ENCODE data around the gene GTPBP3.

The GTPBP3 gene

GRCh38 chr19:17302391-17303166 is 34.8 kb upstream of the GTPBP3 start:
- Histone ChIP-seq H3K27ac (ENCODE audit: low read length) (no peak overlapping the region), H3K27me3 (ENCODE audit: low read depth, low read length) (no peaks in the 10 kb centered on the region), H3K36me3 (ENCODE audit: control insufficient read depth in 1 of 2, insufficient read depth in 2 of 2, low read length in 2 of 2) (peaks cover 0 to 5% of the 10 kb centered on the region in 2 donors), H3K4me1 (ENCODE audit: control insufficient read depth in 1 of 2, insufficient read depth in 2 of 2, low read length in 2 of 2) (peaks cover 13 to 40% of the 10 kb centered on the region in 2 donors), H3K4me3 (ENCODE audit: low read depth in 1 of 2, low read length in 2 of 2) (peak overlapping the region; percentile 48 to 79), H3K9me3 (ENCODE audit: control insufficient read depth in 1 of 2, low read length in 2 of 2) (no peaks in the 10 kb centered on the region)

- peaks cover 13 to 40% of the 10 kb centered on the region in 2 donors for H3K4me1 ChIP-seq (ENCODE audit: control insufficient read depth in 1 of 2, insufficient read depth in 2 of 2, low read length in 2 of 2)
- peak within 1 kb of the TSS; percentile 48 to 79 for H3K4me3 ChIP-seq (ENCODE audit: low read depth in 1 of 2, low read length in 2 of 2)
- peaks cover 0 to under 1% of the 10 kb centered on the region in 2 donors for H3K36me3 ChIP-seq (ENCODE audit: control insufficient read depth in 1 of 2, insufficient read depth in 2 of 2, low read length in 2 of 2)
- peak within 1 kb of the TSS; percentile 1 for H3K27ac ChIP-seq (ENCODE audit: low read length)
- H3K9me3 ChIP-seq (ENCODE audit: control insufficient read depth in 1 of 2, low read length in 2 of 2): no peaks in the 10 kb centered on the region
- H3K27me3 ChIP-seq (ENCODE audit: low read depth, low read length): no peaks in the 10 kb centered on the region
These were observed 34.0 kb upstream of the GTPBP3 start, which contains the start of gene ABHD8 for GRCh38 chr19:17303167-17303939. TSS of gene ABHD8 (minus strand) at chr19:17303425. CDS start at chr19:17301616, 1,809 bp downstream.

- Histone ChIP-seq H3K4me1 (ENCODE audit: control insufficient read depth in 1 of 2, insufficient read depth in 2 of 2, low read length in 2 of 2) (peaks cover 13 to 40% of the 10 kb centered on the region in 2 donors), H3K27me3 (ENCODE audit: low read depth, low read length) (no peaks in the 10 kb centered on the region), H3K36me3 (ENCODE audit: control insufficient read depth in 1 of 2, insufficient read depth in 2 of 2, low read length in 2 of 2) (no peaks in the 10 kb centered on the region), H3K9me3 (ENCODE audit: control insufficient read depth in 1 of 2, low read length in 2 of 2) (no peaks in the 10 kb centered on the region), H3K4me3 (ENCODE audit: low read depth in 1 of 2, low read length in 2 of 2) (peak overlapping the region in 1 of 2 donors; percentile 79), H3K27ac (ENCODE audit: low read length) (peak overlapping the region; percentile 1)
These were observed 33.4 kb upstream of the GTPBP3 start for GRCh38 chr19:17303940-17304267.

GRCh38 chr19:17304386-17305215 is 32.8 kb upstream of the GTPBP3 start:
- peaks cover 13 to 40% of the 10 kb centered on the region in 2 donors for H3K4me1 ChIP-seq (ENCODE audit: control insufficient read depth in 1 of 2, insufficient read depth in 2 of 2, low read length in 2 of 2)
- peak overlapping the region; percentile 88 for H3K27ac ChIP-seq (ENCODE audit: low read length)
- H3K9me3 ChIP-seq (ENCODE audit: control insufficient read depth in 1 of 2, low read length in 2 of 2): no peaks in the 10 kb centered on the region
- no peaks in the 10 kb centered on the region for H3K36me3 ChIP-seq (ENCODE audit: control insufficient read depth in 1 of 2, insufficient read depth in 2 of 2, low read length in 2 of 2)
- no peak overlapping the region for H3K4me3 ChIP-seq (ENCODE audit: low read depth in 1 of 2, low read length in 2 of 2)
- no peaks in the 10 kb centered on the region for H3K27me3 ChIP-seq (ENCODE audit: low read depth, low read length)

- Histone ChIP-seq H3K36me3 (ENCODE audit: control insufficient read depth in 1 of 2, insufficient read depth in 2 of 2, low read length in 2 of 2) (no peaks in the 10 kb centered on the region), H3K9me3 (ENCODE audit: control insufficient read depth in 1 of 2, low read length in 2 of 2) (no peaks in the 10 kb centered on the region), H3K4me1 (ENCODE audit: control insufficient read depth in 1 of 2, insufficient read depth in 2 of 2, low read length in 2 of 2) (peaks cover 15 to 44% of the 10 kb centered on the region in 2 donors), H3K4me3 (ENCODE audit: low read depth in 1 of 2, low read length in 2 of 2) (peak overlapping the region; percentile 72 to 92), H3K27me3 (ENCODE audit: low read depth, low read length) (no peaks in the 10 kb centered on the region), H3K27ac (ENCODE audit: low read length) (peak overlapping the region; percentile 88)
These were observed 32.2 kb upstream of the GTPBP3 start for GRCh38 chr19:17305216-17305516.

GRCh38 chr19:17305517-17306284 is 31.7 kb upstream of the GTPBP3 start, which contains the start of gene MRPL34:
TSS of gene MRPL34 (plus strand) at chr19:17305872. CDS start at chr19:17305893, 21 bp downstream.
- H3K27me3 ChIP-seq (ENCODE audit: low read depth, low read length): no peaks in the 10 kb centered on the region
- no peaks in the 10 kb centered on the region for H3K9me3 ChIP-seq (ENCODE audit: control insufficient read depth in 1 of 2, low read length in 2 of 2)
- H3K27ac ChIP-seq (ENCODE audit: low read length): peak within 1 kb of the TSS; percentile 88
- H3K36me3 ChIP-seq (ENCODE audit: control insufficient read depth in 1 of 2, insufficient read depth in 2 of 2, low read length in 2 of 2): no peaks in the 10 kb centered on the region
- H3K4me1 ChIP-seq (ENCODE audit: control insufficient read depth in 1 of 2, insufficient read depth in 2 of 2, low read length in 2 of 2): peaks cover 21 to 49% of the 10 kb centered on the region in 2 donors
- H3K4me3 ChIP-seq (ENCODE audit: low read depth in 1 of 2, low read length in 2 of 2): peak within 1 kb of the TSS; percentile 72 to 92

GRCh38 chr19:17306285-17306714 is 31.1 kb upstream of the GTPBP3 start:
- peak overlapping the region; percentile 88 for H3K27ac ChIP-seq (ENCODE audit: low read length)
- no peaks in the 10 kb centered on the region for H3K9me3 ChIP-seq (ENCODE audit: control insufficient read depth in 1 of 2, low read length in 2 of 2)
- peak overlapping the region; percentile 72 to 92 for H3K4me3 ChIP-seq (ENCODE audit: low read depth in 1 of 2, low read length in 2 of 2)
- H3K27me3 ChIP-seq (ENCODE audit: low read depth, low read length): no peaks in the 10 kb centered on the region
- no peaks in the 10 kb centered on the region for H3K36me3 ChIP-seq (ENCODE audit: control insufficient read depth in 1 of 2, insufficient read depth in 2 of 2, low read length in 2 of 2)
- H3K4me1 ChIP-seq (ENCODE audit: control insufficient read depth in 1 of 2, insufficient read depth in 2 of 2, low read length in 2 of 2): peaks cover 22 to 49% of the 10 kb centered on the region in 2 donors

GRCh38 chr19:17307876-17308377 is 29.4 kb upstream of the GTPBP3 start:
- H3K9me3 ChIP-seq (ENCODE audit: control insufficient read depth in 1 of 2, low read length in 2 of 2): no peaks in the 10 kb centered on the region
- peaks cover 0 to 7% of the 10 kb centered on the region in 2 donors for H3K36me3 ChIP-seq (ENCODE audit: control insufficient read depth in 1 of 2, insufficient read depth in 2 of 2, low read length in 2 of 2)
- H3K27me3 ChIP-seq (ENCODE audit: low read depth, low read length): no peaks in the 10 kb centered on the region
- H3K27ac ChIP-seq (ENCODE audit: low read length): no peak overlapping the region
- no peak overlapping the region for H3K4me3 ChIP-seq (ENCODE audit: low read depth in 1 of 2, low read length in 2 of 2)
- peaks cover 16 to 49% of the 10 kb centered on the region in 2 donors for H3K4me1 ChIP-seq (ENCODE audit: control insufficient read depth in 1 of 2, insufficient read depth in 2 of 2, low read length in 2 of 2)

- Histone ChIP-seq H3K27me3 (ENCODE audit: low read depth, low read length) (no peaks in the 10 kb centered on the region), H3K27ac (ENCODE audit: low read length) (peak within 1 kb of the TSS; percentile 56), H3K4me1 (ENCODE audit: control insufficient read depth in 1 of 2, insufficient read depth in 2 of 2, low read length in 2 of 2) (peaks cover 16 to 38% of the 10 kb centered on the region in 2 donors), H3K4me3 (ENCODE audit: low read depth in 1 of 2, low read length in 2 of 2) (peak within 1 kb of the TSS; percentile 85 to 89), H3K9me3 (ENCODE audit: control insufficient read depth in 1 of 2, low read length in 2 of 2) (no peaks in the 10 kb centered on the region), H3K36me3 (ENCODE audit: control insufficient read depth in 1 of 2, insufficient read depth in 2 of 2, low read length in 2 of 2) (peaks cover 4 to 16% of the 10 kb centered on the region in 2 donors)
These were observed 28.0 kb upstream of the GTPBP3 start, which contains the start of gene DDA1 for GRCh38 chr19:17309198-17309964. TSS of gene DDA1 (plus strand) at chr19:17309563. CDS start at chr19:17309655, 92 bp downstream.
